Vagina (tissue), 2 donors: Measurements from ENCODE around the gene FMO1. TPM values are rescaled to one million over a fixed set of nuclear protein-coding genes. Genes with fewer than 3 reads are reported as not detected.

Experiments
- DNase-seq, 2 donors: peaks; one replicate each; pipeline ENCODE4 v3.0.0-alpha.2; 2017; ENCODE audit errors: extremely low spot score in 2 of 2
- H3K27ac ChIP-seq: fragments of 200-600 bp; sonication (generic); one replicate; pipeline ENCODE4 v1.5.1; 2019
- H3K27me3 ChIP-seq: fragments of 200-600 bp; sonication (generic); one replicate; pipeline ENCODE4 v1.5.1; 2019
- H3K36me3 ChIP-seq, 2 donors: fragments of 200-600 bp; sonication (generic); one replicate each; pipeline ENCODE4 v1.5.1; 2017 to 2019
- H3K4me1 ChIP-seq: fragments of 200-600 bp; sonication (generic); one replicate; pipeline ENCODE4 v1.5.1; 2019
- H3K4me3 ChIP-seq, 2 donors: fragments of 200-600 bp; sonication (generic); 1 replicate in 1 of 2; 2 replicates in 1 of 2; pipeline ENCODE4 v1.5.1; 2016 to 2019
- H3K9me3 ChIP-seq: fragments of 200-600 bp; sonication (generic); one replicate; pipeline ENCODE4 v1.5.1; 2019
- POLR2A ChIP-seq, 2 donors: fragments of 450-650 bp; IDR thresholded peaks; one replicate each; pipeline ENCODE4 v1.6.1; 2017; ENCODE audit warnings: antibody characterized with exemption in 2 of 2, mild to moderate bottlenecking in 2 of 2, moderate library complexity in 2 of 2
- POLR2AphosphoS5 ChIP-seq, 2 donors: sonication (generic); formaldehyde crosslinking; IDR thresholded peaks; one replicate each; pipeline ENCODE4 v1.9.0; 2017; ENCODE audit warnings: antibody characterized with exemption in 2 of 2, mild to moderate bottlenecking in 2 of 2, low read depth in 1 of 2; ENCODE audit not compliant: insufficient read depth in 1 of 2
- intact Hi-C: fragments of 100-400 bp; cut with DNase I; formaldehyde crosslinking; loops from one replicate; pipeline ENCODE4 v1.15.1; 2023
- total RNA-seq: library from RNA; depleted of rRNA; stranded (reverse); fragments of >200 nt; gene quantifications from one replicate; pipeline ENCODE4 v1.2.3, GENCODE V29; 2016
- TF ChIP-seq, protein P1 (sequence below), 3 experiments: fragments of 450-650 bp in 2 of 3; fragments of 200-600 bp in 1 of 3; sonication (generic) in 1 of 3; IDR thresholded peaks; one replicate each; pipeline ENCODE4 v1.5.1; 2017 to 2019; ENCODE audit warnings: antibody characterized with exemption in 3 of 3, mild to moderate bottlenecking in 2 of 3, moderate library complexity in 2 of 3

The FMO1 gene
- total RNA-seq, 1 donor from 2014 or later, result 6.4 TPM

- intact Hi-C loops, result no loop called here
- Histone ChIP-seq H3K9me3 (no peaks in the 10 kb centered on the region), H3K27me3 (no peaks in the 10 kb centered on the region), H3K27ac (no peak overlapping the region), H3K4me3 (no peak overlapping the region), H3K36me3 (no peaks in the 10 kb centered on the region), H3K4me1 (peaks cover 45% of the 10 kb centered on the region)
- TF ChIP-seq POLR2AphosphoS5 (IDR thresholded peaks at IDR 0.05; ENCODE audit: insufficient read depth in 1 of 2, low read depth in 1 of 2), result no peak
- TF ChIP-seq, protein P1, sequence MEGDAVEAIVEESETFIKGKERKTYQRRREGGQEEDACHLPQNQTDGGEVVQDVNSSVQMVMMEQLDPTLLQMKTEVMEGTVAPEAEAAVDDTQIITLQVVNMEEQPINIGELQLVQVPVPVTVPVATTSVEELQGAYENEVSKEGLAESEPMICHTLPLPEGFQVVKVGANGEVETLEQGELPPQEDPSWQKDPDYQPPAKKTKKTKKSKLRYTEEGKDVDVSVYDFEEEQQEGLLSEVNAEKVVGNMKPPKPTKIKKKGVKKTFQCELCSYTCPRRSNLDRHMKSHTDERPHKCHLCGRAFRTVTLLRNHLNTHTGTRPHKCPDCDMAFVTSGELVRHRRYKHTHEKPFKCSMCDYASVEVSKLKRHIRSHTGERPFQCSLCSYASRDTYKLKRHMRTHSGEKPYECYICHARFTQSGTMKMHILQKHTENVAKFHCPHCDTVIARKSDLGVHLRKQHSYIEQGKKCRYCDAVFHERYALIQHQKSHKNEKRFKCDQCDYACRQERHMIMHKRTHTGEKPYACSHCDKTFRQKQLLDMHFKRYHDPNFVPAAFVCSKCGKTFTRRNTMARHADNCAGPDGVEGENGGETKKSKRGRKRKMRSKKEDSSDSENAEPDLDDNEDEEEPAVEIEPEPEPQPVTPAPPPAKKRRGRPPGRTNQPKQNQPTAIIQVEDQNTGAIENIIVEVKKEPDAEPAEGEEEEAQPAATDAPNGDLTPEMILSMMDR (IDR thresholded peaks at IDR 0.05), result no peak
- no peak for TF ChIP-seq POLR2A (IDR thresholded peaks at IDR 0.05)
- DNase-seq, result no peak
These were observed 13.0 kb downstream of the FMO1 start for GRCh38 chr1:171261336-171261735.

DNA sequence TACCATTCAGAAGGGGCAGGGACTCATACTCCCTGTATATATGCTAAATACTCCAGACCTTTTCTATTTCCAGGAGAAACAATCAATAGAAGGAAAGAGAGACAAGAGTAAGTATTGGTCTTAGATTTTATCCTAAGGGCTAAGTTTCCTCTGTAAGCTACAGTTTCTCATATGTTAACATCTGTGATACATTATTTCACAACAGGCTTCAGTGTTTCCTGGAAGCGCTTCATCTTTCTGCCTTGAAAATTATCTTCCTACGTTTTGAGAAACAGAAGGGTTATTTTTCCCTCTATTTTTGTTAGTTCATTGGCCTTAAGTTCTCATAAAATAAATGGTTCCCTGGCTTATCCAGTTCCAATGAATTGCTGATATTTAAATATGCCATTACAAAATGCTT, 15.6 kb downstream of the FMO1 start:
- DNase-seq, result no peak
- no peak for TF ChIP-seq POLR2AphosphoS5 (IDR thresholded peaks at IDR 0.05; ENCODE audit: insufficient read depth in 1 of 2, low read depth in 1 of 2)
- TF ChIP-seq, protein P1 (IDR thresholded peaks at IDR 0.05), result no peak
- no peak for TF ChIP-seq POLR2A (IDR thresholded peaks at IDR 0.05)
- H3K9me3 ChIP-seq, result no peaks in the 10 kb centered on the region
- no peak overlapping the region for H3K4me3 ChIP-seq
- H3K27ac ChIP-seq, result no peak overlapping the region
- no peaks in the 10 kb centered on the region for H3K36me3 ChIP-seq
- H3K4me1 ChIP-seq, result peaks cover 23% of the 10 kb centered on the region
- no peaks in the 10 kb centered on the region for H3K27me3 ChIP-seq
- intact Hi-C loops, result no loop called here

DNA sequence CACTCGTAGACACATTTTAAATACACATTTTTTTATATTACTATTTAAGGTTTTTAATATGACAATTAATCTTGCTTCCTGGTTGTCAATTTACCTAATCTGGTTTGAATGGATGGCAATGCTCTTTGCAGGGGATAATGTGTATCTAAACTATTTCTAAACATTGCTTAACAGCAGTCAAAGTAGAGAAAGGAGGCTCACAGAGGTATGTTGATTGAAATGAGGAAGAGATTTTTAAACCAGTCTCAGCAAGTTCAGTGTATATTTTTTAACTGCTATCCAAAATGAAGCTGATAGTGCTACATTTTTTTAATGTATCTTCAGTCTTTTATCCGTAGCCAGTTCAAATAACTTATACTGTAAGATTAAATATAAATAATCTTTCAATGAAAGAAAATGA, 17.4 kb downstream of the FMO1 start:
- H3K9me3 ChIP-seq, result no peaks in the 10 kb centered on the region
- H3K4me1 ChIP-seq, result peaks cover 16% of the 10 kb centered on the region
- H3K27me3 ChIP-seq, result no peaks in the 10 kb centered on the region
- no peak for DNase-seq
- intact Hi-C loops, result no loop called here
- TF ChIP-seq POLR2AphosphoS5 (IDR thresholded peaks at IDR 0.05; ENCODE audit: insufficient read depth in 1 of 2, low read depth in 1 of 2) (no peak), POLR2A (IDR thresholded peaks at IDR 0.05) (no peak)
- TF ChIP-seq, protein P1 (IDR thresholded peaks at IDR 0.05), result no peak
- H3K4me3 ChIP-seq, result no peak overlapping the region
- no peak overlapping the region for H3K27ac ChIP-seq
- no peaks in the 10 kb centered on the region for H3K36me3 ChIP-seq

GRCh38 chr1:171266930-171267329, 18.6 kb downstream of the FMO1 start:
- H3K4me3 ChIP-seq, result no peak overlapping the region
- peaks cover 16% of the 10 kb centered on the region for H3K4me1 ChIP-seq
- no peaks in the 10 kb centered on the region for H3K27me3 ChIP-seq
- H3K36me3 ChIP-seq, result no peaks in the 10 kb centered on the region
- TF ChIP-seq POLR2A (IDR thresholded peaks at IDR 0.05) (no peak), POLR2AphosphoS5 (IDR thresholded peaks at IDR 0.05; ENCODE audit: insufficient read depth in 1 of 2, low read depth in 1 of 2) (no peak)
- TF ChIP-seq, protein P1 (IDR thresholded peaks at IDR 0.05), result no peak
- H3K9me3 ChIP-seq, result no peaks in the 10 kb centered on the region
- H3K27ac ChIP-seq, result no peak overlapping the region
- intact Hi-C loops, result no loop called here
- no peak for DNase-seq

DNA sequence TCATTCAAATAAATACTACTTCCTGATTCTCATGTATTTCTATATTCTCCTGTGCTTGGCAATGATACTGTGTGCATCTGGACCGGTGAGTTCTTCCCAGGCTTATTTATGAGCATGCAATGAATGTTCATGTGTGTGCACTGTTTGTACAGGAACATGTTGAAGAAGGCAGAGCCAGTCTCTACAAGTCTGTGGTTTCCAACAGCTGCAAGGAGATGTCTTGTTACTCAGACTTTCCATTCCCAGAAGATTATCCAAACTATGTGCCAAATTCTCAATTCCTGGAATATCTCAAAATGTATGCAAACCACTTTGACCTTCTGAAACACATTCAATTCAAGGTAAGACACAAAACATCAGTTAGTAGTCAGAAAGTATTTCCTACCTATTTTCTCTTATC, 19.1 kb downstream of the FMO1 start:
- H3K27ac ChIP-seq, result no peak overlapping the region
- H3K27me3 ChIP-seq, result no peaks in the 10 kb centered on the region
- H3K9me3 ChIP-seq, result no peaks in the 10 kb centered on the region
- DNase-seq, result no peak
- H3K36me3 ChIP-seq, result no peaks in the 10 kb centered on the region
- H3K4me1 ChIP-seq, result peaks cover 16% of the 10 kb centered on the region
- intact Hi-C loops, result no loop called here
- TF ChIP-seq POLR2A (IDR thresholded peaks at IDR 0.05), result no peak
- peak in 1 of 2 donors; percentile 71 for TF ChIP-seq POLR2AphosphoS5 (IDR thresholded peaks at IDR 0.05; ENCODE audit: insufficient read depth in 1 of 2, low read depth in 1 of 2)
- no peak overlapping the region for H3K4me3 ChIP-seq
